IPS DF 4.7 (cell line): ENCODE measurements around the gene USP7.

ENCODE experiments used
- DNase-seq: peaks from one replicate; pipeline ENCODE4 v3.0.0-alpha.2; 2013; ENCODE audit warnings: low spot score; ENCODE audit errors: extremely low read depth

Gene USP7

GRCh38 chr16:8952281-8952751, 11.4 kb downstream of the USP7 start:
- no peak for DNase-seq

- no peak for DNase-seq
Measured at GRCh38 chr16:8951447-8952280, 12.0 kb downstream of the USP7 start.

- no peak for DNase-seq
Measured at GRCh38 chr16:8950580-8951077, 13.1 kb downstream of the USP7 start.

GRCh38 chr16:8949536-8950418, 13.9 kb downstream of the USP7 start:
- DNase-seq: no peak

GRCh38 chr16:8948831-8949230, 14.9 kb downstream of the USP7 start:
- DNase-seq: no peak

GRCh38 chr16:8948069-8948593, 15.6 kb downstream of the USP7 start:
- DNase-seq: no peak

- DNase-seq: no peak
Measured at GRCh38 chr16:8946544-8946943, 17.2 kb downstream of the USP7 start.

GRCh38 chr16:8945626-8946296, 17.9 kb downstream of the USP7 start:
- DNase-seq: no peak

GRCh38 chr16:8943966-8944759, 19.5 kb downstream of the USP7 start:
- no peak for DNase-seq

- DNase-seq: no peak
Measured at GRCh38 chr16:8943001-8943763, 20.5 kb downstream of the USP7 start.

- DNase-seq: no peak
Measured at GRCh38 chr16:8941718-8942344, 21.9 kb downstream of the USP7 start.

- DNase-seq: no peak
Measured at GRCh38 chr16:8937803-8938202, 25.9 kb downstream of the USP7 start.

GRCh38 chr16:8936421-8936820, 27.3 kb downstream of the USP7 start:
- no peak for DNase-seq

GRCh38 chr16:8935989-8936388, 27.7 kb downstream of the USP7 start:
- no peak for DNase-seq

GRCh38 chr16:8934601-8935000, 29.1 kb downstream of the USP7 start:
- no peak for DNase-seq

GRCh38 chr16:8931859-8932258, 31.8 kb downstream of the USP7 start:
- DNase-seq: no peak

GRCh38 chr16:8929086-8929748, 34.5 kb downstream of the USP7 start:
- no peak for DNase-seq

- DNase-seq: no peak
Measured at GRCh38 chr16:8928467-8928957, 35.2 kb downstream of the USP7 start.

GRCh38 chr16:8926827-8927226, 36.9 kb downstream of the USP7 start:
- DNase-seq: no peak
